Measurements from ENCODE around the gene C2orf76.

- TF ChIP-seq CTCF (IDR thresholded peaks at IDR 0.05): no peak
- no peak for TF ChIP-seq POLR2A (IDR thresholded peaks at IDR 0.05)
- no peak for TF ChIP-seq EP300 (IDR thresholded peaks at IDR 0.05)
Measured at GRCh38 chr2:119408221-119408619, 41.6 kb upstream of the C2orf76 start.
